NCI-H748 (cell line): Measurements from ENCODE around the gene SLC23A1.
"Not testable (repeated sequence)": the region's sequence is repeated elsewhere in the genome, so short reads cannot be mapped to it uniquely, and the experiment has no call there.

Source experiments
- DNase-seq: peaks from one replicate; lab custom pipeline; 2025; ENCODE audit not compliant: unreplicated experiment; lab: John Stamatoyannopoulos, UW

SLC23A1 gene

GRCh38 chr5:139383275-139383992 is at the start of gene SLC23A1:
Gene SLC23A1, minus strand, starts transcription at chr5:139383297. Its CDS starts 44 bp downstream, at chr5:139383253.
- DNase-seq, result no peak

- DNase-seq, result no peak
Measured at GRCh38 chr5:139431706-139432105, 48.6 kb upstream of the SLC23A1 start.

GRCh38 chr5:139430015-139430414 is 46.9 kb upstream of the SLC23A1 start:
- no peak for DNase-seq

- DNase-seq, result no peak
Measured at GRCh38 chr5:139426203-139426885, 43.2 kb upstream of the SLC23A1 start.

GRCh38 chr5:139425497-139425896 is 42.4 kb upstream of the SLC23A1 start:
- no peak for DNase-seq

GRCh38 chr5:139422307-139422893 is 39.3 kb upstream of the SLC23A1 start:
- peak; percentile 64 for DNase-seq

GRCh38 chr5:139419226-139420192 is 36.4 kb upstream of the SLC23A1 start:
- no peak for DNase-seq

- no peak for DNase-seq
Measured at GRCh38 chr5:139418793-139419192, 35.7 kb upstream of the SLC23A1 start.

- DNase-seq, result no peak
Measured at GRCh38 chr5:139417214-139417613, 34.1 kb upstream of the SLC23A1 start.

- no peak for DNase-seq
Measured at GRCh38 chr5:139416651-139417050, 33.6 kb upstream of the SLC23A1 start.

- DNase-seq, result no peak
Measured at GRCh38 chr5:139415869-139416268, 32.8 kb upstream of the SLC23A1 start.

- no peak for DNase-seq
Measured at GRCh38 chr5:139415221-139415861, 32.2 kb upstream of the SLC23A1 start.

- DNase-seq, result no peak
Measured at GRCh38 chr5:139414581-139415130, 31.6 kb upstream of the SLC23A1 start.

GRCh38 chr5:139413963-139414362 is 30.9 kb upstream of the SLC23A1 start:
- no peak for DNase-seq

GRCh38 chr5:139413153-139413552 is 30.1 kb upstream of the SLC23A1 start:
- no peak for DNase-seq

GRCh38 chr5:139410993-139411828 is 28.1 kb upstream of the SLC23A1 start:
- no peak for DNase-seq

- no peak for DNase-seq
Measured at GRCh38 chr5:139410121-139410992, 27.3 kb upstream of the SLC23A1 start.

GRCh38 chr5:139409116-139409515 is 26.0 kb upstream of the SLC23A1 start:
- not testable (repeated sequence) for DNase-seq
